ENCODE measurements around the gene SUCLA2.
A peak's percentile ranks its signal among the peaks of the same experiment; 100 is the strongest.
"Not testable (repeated sequence)": the region's sequence is repeated elsewhere in the genome, so short reads cannot be mapped to it uniquely, and the experiment has no call there.

The SUCLA2 gene

DNA sequence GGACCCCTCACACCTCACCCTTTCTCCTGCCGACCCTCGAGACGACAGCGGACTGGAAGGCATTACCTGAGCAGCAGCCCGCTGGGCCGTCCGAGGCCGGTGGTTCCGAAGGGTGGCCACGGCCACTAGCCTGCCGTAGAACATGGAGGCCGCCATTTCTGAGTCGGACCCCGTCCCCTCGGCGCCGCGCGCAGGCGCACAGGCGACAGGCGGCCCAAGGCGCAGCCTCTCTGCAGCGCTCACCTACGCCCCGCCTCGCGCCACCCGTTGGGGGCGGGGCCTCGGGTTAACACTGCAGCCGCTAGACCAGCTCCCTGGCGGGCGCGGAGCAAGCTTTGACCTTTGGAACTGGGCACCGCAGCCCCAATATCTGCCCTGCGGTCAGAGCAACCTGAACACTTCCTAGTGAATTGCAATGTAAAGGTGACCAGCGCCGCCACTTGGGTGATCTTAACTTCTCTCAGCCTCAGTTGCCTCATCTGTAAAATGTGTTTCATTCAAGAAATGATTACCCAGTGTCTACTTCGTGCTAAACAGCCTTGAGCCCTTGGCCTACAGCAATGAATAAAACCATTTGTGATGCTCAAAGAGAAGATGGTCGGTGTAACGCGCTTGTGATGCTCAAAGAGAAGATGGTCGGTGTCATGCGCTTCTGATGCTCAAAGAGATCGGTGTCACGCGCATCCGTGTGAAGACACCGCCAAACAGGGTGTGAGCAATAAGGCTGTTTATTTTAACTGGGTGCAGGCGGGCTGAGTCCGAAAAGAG, at the start of gene SUCLA2:
TSS of gene SUCLA2 (minus strand) at position 160 of the 768 bp plus-strand sequence. CDS start at position 156, 4 bp downstream.
- DNase-seq: peak; percentile 62

DNA sequence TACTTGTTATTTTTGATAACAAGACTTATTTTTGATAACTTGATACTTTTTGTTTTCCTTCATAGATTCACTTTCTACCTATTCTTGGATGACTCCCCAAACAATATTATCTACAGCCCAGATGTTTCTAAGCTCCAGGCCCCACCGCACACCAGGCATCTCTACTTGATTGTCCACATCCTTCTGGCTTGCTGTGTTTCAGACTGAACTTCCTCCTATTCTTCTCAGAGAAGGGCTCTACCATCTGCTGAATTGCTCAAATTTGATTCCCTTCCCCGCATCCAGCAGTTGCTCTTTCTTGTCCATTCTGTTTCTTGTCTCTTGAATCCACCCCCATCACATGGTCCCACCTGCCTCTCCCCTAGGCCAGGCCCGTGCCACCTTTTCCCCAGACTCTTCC, 49.5 kb upstream of the SUCLA2 start:
- DNase-seq: no peak

DNA sequence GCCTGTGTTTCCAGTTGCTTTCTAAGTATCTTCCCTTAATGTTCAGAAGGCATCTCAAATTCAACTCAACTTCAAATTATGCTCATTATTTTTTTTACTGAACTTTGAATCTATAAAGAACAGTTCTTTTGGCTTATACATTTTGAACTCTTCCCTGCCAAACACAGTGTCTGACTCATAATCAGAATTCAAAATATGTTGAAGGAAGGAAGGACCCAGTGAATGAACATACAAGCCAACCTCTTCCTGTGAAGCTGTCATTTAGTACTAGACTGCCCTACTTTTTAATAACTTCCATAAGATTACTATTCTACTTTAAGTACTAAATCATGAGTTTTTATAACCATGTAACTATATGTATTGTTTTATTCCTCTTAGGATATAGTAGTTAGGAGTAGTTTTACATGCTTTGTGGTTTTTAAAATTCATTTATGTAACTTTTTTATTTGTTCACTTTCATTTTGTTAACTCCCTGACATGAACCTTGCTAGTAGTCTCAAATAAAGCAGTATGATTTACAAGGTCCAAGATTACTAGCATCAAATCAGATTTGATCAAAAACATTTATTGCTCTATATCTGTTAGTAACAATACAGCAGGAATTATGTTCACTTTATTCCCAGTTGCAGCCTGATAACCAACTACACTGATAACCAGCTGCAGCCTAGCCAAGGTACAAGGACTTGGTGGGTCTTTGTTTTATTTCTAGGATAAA, 42.9 kb upstream of the SUCLA2 start:
- no peak for DNase-seq

DNA sequence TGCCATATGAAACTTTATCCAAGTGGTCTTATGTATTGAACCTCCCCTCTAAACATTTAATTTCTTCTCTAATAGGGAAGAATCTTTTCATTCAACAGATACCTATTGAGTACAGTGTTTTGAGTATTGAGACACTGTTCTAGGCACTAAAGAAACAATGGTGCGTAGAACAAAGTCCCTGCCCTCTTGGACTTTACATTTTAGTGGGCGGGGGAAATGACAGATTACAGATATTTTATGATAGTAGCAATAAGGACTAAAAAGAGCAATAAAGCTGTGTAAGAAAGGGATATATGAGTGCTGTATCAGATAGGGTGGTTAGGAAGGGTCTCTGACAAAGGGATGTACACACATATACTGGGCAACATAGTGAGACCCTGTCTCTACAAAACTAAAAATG, 41.8 kb upstream of the SUCLA2 start:
- no peak for DNase-seq

DNA sequence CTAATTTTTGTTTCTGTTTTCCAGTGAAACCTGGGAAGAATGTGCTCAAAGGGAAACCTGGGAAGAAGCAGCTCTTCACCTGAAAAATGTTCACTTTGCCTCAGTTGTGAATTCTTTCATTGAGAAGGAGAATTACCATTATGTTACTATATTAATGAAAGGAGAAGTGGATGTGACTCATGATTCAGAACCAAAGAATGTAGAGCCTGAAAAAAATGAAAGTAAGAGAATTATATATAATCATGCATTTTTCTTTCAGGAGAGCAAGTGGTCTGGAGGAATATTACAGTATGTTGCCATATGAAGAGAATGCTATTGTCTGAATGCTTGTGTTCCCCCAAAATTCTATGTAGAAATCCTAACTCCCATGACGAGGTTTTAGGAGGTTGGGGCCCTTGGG, 39.8 kb upstream of the SUCLA2 start:
- no peak for DNase-seq

DNA sequence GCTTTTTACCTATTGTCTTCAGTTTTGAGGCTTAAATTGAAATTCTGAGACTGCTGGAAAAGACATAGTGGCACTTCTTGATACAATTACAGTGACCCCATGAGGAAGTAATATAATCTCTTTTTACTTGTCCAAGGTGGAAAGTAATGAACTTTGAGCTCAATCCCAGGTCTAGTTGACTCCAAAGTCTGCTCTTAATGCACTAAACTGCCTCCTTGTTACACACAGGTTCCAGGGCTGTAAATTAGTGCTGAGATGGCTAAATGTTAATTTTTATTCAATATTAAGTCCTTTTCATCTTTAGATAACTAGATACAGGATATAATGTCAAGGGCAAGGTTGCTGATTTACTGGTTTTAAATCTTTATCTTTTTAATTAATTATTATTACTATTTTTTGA, 39.0 kb upstream of the SUCLA2 start:
- DNase-seq: no peak

DNA sequence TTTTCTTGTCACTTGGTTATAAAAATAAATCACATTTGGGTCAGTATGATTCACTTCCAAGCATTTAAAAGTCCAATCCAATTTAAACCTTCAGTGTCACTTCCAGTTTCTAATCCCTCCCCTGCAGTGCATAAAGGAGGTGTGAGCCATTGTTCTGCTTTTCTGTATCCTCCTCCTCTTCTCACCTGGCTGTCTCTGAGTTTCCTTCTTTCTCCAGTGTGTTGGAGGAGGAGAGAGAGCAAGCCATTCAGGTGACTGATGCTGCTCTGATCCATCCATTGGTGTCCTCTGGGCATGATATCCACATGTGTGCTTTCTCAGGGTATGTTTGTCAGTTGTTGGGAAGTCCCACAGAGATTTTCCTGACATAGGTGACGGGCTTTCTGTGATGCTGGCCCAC, 37.7 kb upstream of the SUCLA2 start:
- no peak for DNase-seq

DNA sequence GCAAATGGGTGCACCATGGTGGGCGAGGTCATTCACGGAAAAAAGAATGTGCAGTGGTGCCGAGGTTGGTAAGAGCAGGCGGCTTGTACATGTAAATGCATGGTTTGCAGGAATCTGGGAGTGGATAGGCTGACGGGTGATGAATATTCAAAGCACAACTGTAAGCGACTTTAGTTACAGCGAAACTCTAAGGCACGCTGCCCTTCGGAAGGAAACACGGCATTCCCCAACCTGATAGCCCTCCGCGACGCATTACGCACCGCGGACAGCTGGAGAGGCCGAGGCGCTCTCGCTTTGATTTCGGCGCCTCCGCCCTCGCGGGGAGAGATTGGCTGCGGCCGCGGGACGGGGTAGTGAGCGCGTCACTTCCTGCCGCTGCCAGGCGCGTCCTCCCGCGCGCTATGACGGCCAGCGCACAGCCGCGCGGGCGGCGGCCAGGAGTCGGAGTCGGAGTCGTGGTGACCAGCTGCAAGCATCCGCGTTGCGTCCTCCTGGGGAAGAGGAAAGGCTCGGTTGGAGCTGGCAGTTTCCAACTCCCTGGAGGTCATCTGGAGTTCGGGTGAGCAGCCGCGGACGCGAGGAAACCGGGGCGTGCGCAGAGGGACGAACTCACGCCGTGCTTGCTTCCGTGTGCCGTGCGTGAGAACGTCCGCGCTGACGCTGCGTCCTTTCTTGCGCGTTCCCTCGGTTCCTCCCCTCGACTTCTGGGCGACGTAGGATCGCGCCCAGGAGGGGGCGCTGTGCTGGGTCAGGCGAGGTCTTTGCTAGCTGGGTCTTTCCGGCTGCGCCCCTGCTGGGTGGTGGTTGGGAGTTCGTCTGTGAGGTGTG, 36.5 kb upstream of the SUCLA2 start, which contains the start of gene NUDT15:
TSS of gene NUDT15 (plus strand) at position 381 of the 828 bp plus-strand sequence. CDS start at position 402, 21 bp downstream.
- DNase-seq: peak; percentile 84

DNA sequence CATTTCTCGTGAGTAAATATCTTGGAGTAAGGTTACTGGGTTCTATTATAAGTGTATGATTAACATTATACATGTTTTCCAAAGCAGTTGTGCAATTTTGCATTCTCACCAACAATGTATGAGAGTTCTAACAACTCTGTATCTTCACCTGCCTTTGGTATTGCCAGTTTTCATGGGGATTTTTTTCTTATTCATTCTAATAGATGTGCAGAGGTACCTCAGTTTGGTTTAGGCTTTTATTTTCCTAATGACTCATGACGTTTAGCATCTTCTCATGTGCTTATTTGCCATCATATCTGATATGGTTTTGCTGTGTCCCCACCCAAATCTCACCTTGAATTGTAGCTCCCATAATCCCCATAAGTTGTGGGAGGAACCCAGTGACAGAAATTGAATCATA, 28.8 kb upstream of the SUCLA2 start:
- DNase-seq: no peak

DNA sequence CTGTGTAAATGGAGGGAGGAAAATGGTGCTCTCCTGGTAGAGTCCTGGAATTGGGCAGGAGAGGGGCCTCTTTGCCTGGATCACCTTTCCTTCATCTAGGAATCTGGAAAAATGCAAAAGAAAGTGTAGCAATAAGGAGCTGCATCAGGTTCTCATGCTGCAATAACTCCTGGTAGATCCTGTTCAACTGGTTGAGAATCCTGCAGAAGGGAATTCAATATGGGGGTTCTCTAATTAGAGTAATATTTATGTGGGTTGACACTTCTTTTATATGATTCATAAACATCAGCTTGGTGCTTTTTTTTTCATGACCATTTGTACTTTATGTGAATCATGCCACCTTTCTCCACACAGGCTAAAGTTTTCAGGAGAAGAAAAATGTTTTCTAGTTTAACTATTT, 27.0 kb upstream of the SUCLA2 start:
- DNase-seq: no peak

DNA sequence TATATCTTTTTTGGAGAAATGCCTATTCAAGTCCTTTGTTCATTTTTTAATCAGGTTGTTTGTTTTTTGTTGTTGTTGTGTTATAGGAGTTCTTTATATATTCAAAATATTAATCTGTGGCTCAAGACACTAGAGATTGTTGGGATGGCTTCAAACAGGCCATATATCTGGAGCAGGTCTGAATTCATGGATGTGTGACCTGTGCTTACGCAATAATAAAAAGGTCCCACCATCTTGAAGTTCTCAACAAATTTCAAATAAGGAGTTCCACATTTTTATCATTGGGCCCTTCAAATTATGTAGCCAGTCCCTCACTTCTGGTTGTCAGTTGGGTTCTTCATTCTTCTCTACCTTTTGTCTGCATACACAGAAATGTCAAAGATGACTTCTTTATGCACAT, 18.7 kb upstream of the SUCLA2 start:
- DNase-seq: no peak

DNA sequence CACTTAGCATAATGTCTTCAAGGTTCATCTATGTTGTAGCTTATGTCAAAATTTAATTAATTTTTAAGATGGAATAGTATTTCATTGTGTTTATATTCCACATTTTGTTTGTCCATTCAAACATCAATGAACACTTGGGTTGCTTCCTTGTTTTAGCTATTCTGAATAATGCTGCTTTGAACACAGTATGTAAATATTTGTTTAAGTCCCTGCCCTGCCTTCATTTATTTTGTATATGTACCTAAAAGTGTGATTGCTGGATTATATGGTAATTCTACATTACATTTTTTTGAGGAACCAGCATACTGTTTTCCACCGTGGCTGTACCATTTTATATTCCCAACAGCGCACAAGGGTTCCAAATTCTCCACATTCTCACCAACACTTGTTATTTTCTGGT, 17.6 kb upstream of the SUCLA2 start:
- DNase-seq: no peak

DNA sequence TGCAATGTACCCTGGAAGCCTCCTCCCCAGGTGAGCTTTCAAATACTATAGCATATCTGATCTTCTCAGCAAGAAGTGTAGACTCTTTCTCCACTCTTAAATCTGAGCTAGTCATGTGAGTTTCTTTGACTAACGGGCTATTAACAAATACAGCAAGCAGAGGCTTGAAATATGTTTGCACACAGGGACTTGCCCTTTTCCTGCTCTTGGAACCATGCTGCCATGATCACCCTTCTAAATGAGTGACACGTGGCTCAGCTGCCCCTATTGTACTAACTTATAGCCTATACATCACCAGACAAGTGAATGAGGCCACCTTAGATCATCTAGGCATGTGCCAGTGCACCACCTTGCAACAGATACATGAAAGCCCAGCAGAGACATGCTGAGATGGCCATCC, 13.3 kb upstream of the SUCLA2 start:
- DNase-seq: no peak

DNA sequence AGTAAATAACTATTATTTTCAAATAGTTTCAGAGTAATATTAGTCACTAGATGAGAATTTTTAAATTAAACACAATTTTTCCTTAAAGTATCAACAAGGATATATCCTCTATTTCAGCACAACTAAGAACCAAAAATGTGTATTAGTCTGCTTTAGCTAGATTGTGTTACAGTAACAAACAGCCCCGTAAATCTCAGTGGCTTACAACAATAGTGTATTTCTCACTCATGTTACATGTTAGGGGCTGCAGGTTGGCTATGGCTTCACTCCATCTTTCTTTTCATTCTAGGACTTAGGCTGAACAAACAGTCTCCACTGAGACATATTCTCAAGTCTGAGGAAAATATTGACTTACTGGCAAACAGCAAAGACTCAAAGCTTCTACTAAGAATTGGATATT, 11.6 kb upstream of the SUCLA2 start:
- no peak for DNase-seq

DNA sequence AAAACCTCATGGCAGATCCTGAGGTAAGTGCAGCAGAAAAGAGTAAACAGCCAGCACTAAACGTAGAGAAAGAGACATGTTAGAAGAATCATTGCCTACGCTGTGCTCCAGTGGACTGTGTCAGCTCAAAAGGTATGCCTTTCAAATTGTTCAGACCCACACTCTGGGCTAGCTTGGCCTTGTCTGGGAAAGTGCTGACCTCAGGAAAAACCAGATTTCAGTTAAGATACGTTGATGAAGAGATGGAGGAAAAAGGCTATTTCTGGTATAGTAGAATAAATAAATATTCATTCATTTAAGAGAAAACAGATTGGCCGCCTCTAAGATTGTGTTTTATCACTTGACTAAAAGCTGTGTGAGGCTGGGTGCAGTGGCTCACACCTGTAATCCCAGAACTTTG, 9.6 kb upstream of the SUCLA2 start:
- no peak for DNase-seq

DNA sequence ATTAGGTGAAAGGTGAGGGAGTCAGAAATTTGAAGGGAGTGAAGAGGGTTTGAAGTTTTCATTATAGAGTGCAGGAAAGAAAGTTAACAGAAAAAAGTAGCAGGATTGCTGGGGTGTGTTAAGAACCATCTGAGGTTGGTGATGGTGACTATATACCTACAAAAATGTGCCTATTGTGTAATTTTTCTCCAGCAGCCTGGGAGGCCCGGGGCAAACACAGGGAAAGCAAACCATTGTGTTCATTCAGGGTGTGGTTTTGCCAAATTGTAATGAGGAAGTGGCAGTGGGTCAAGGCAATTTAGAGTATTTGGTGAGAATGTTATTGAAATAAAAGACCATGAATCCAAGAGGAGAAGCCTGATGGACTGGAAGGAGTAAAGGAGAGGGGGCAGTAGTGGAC, 8.2 kb upstream of the SUCLA2 start:
- DNase-seq: no peak

DNA sequence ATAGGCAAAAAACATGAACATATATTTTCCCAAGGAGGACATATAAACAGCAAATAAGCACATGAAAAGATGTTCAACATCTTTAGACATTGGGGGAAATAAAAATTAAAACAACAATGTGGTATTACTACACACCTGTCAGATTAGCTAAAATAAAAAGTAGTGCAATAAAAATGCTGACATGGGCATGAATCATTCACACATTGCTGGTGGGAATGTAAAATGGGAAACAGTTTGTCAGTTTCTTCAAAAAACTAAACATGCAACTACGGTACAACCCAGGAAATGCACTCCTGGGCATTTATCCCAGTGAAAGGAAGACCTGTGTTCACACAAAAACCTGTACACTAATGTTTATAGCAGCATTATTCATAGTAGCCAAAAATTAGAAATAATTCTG, 5.3 kb upstream of the SUCLA2 start:
- DNase-seq: no peak

DNA sequence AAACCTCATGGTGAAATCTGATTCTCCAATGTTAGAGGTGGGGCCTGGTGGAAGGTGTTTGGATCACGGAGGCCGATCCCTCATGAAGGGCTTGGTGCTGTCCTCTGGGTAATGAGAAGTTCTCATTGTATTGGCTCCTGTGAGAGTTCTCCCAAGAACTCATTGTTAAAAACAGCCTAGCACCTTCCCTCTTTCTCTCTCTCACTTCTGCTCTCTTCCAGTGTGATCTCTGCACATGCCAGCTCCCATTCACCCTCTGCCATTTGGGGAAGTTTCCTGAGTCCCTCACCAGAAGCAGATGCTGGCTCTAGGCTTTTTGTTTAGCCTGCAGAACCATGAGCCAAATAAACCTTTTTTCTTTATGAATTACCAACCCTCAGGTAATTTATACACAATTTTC, 3.1 kb upstream of the SUCLA2 start:
- DNase-seq: no peak

DNA sequence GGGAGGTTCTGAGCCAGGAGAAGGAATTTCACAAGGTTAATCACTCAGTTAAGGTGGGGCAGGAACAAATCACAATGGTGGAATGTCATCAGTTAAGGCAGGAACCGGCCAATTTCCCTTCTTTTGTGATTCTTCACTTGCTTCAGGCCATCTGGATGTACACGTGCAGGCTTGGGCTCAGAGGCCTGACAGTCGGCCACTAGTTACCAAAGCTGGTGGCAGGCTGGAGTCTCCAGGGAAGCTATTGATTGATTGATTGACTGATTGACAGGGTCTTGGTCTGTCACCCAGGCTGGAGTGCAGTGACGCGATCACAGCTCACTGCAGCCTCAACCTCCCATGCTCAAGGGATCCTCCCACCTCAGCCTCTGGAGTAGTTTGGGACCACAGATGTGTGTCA, 926 bp upstream of the SUCLA2 start:
- DNase-seq: not testable (repeated sequence)

DNA sequence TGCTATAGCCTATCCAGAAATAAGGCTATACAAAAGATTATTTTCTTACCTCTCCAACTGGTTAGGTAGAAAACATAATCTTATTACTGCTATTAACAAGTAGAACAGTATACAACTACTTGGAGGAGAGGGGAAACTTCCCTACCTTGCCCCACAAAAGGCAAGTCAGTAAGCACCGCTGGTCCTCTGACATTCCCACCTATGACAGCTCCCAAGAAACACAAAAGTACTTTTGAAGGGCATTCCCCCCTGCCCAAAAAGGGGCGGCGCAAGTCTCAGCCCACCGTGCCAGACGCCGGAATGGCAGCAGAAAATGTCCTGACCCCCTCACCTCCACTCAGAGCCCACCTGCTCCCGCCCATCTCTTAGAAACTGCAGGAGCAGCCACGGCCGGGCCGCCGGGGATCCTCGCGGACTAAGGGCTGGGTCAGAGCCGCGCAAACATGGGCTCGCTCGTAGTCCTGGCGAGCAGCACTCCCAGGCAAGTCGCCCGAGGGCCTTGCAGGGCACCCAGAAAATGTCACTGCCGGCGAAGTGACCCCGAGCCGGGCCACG, 437 bp downstream of the SUCLA2 start:
- no peak for DNase-seq

DNA sequence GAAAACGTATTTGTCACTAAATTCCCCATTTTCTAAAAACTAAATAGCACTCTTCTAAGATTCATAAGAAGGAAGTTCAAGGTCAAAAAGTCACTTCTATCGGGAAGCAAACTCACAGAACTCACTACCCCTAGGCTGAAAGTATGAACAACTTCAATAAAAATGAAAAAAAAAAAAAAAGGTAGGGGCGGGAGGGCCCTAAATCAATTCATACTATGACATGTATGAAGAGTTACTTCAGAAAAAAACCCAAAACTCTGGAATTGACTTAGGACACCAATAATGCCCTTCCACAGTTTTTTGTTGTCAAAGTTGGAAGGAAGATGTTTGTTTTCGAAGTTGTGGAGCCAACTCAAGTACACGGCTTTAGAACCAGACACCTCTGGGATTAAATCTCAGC, 1.1 kb downstream of the SUCLA2 start:
- no peak for DNase-seq

DNA sequence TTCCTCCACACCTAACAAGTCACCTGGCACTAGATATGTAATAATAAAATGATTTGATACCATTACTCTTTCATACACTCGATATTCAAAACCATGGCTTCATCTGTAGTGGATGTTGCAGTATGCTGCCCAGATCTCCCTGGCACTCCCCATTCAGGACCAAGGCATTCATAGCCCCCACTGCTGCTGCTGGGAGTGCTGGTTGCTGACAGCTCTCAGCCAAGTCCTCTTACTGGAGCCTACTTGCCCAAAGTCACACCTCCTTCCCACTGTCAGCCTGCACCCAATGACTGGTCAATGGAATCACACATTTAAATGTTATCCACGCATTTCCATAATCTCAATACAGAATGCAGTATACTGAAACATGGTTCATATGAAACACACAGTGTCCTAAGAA, 3.7 kb downstream of the SUCLA2 start:
- DNase-seq: no peak

DNA sequence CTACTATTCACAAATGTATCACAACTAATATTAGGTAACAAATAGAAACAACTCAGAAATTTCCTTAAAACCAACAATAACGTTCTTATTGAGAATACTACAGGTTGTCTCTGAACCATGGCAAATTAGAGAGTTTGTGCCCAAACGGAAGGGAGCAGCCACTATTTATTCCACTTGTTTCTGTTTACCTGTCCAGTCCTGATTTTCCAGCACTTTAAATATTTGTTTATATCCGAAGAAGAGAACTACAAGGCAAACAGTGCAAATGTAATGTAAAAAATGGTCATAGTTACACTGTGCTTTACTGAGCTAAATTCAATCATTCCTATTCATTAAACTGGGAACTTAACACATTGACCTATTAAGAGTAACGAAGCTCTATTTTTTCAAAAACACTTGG, 9.2 kb downstream of the SUCLA2 start:
- no peak for DNase-seq
